ENCODE results near the gene IGHMBP2. TPM values are rescaled to one million over a fixed set of nuclear protein-coding genes. Genes with fewer than 3 reads are reported as not detected.

Gene IGHMBP2
- total RNA-seq, 1 donor from 2014 or later, result 18.1 TPM

DNA sequence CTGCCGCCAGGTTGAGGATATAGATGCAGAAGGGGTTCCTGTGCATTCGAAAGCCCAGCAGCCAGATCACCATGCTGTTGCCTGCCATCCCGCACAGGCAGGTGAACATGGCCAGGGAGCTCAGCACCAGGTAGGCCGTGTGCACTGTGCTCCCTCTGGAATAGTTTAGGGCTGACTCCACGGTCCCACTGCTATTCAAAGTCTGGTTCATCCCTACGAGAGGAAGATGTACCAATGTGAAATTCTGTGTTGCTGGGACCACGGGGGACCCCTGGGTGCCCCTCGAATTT, 77.0 kb downstream of the IGHMBP2 start, which contains the start of gene MRGPRD:
Gene MRGPRD (minus strand): TSS at position 211 of the 290 bp plus-strand sequence. CDS start 0 bp downstream, at position 211.
- H3K27ac Mint-ChIP-seq (ENCODE audit: unreplicated experiment), result no peak within 1 kb of the TSS
- H3K27me3 Mint-ChIP-seq (ENCODE audit: low read depth), result peaks cover 36% of the 10 kb centered on the region
- TF ChIP-seq, protein P1, sequence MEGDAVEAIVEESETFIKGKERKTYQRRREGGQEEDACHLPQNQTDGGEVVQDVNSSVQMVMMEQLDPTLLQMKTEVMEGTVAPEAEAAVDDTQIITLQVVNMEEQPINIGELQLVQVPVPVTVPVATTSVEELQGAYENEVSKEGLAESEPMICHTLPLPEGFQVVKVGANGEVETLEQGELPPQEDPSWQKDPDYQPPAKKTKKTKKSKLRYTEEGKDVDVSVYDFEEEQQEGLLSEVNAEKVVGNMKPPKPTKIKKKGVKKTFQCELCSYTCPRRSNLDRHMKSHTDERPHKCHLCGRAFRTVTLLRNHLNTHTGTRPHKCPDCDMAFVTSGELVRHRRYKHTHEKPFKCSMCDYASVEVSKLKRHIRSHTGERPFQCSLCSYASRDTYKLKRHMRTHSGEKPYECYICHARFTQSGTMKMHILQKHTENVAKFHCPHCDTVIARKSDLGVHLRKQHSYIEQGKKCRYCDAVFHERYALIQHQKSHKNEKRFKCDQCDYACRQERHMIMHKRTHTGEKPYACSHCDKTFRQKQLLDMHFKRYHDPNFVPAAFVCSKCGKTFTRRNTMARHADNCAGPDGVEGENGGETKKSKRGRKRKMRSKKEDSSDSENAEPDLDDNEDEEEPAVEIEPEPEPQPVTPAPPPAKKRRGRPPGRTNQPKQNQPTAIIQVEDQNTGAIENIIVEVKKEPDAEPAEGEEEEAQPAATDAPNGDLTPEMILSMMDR (IDR thresholded peaks at IDR 0.05), result no peak

DNA sequence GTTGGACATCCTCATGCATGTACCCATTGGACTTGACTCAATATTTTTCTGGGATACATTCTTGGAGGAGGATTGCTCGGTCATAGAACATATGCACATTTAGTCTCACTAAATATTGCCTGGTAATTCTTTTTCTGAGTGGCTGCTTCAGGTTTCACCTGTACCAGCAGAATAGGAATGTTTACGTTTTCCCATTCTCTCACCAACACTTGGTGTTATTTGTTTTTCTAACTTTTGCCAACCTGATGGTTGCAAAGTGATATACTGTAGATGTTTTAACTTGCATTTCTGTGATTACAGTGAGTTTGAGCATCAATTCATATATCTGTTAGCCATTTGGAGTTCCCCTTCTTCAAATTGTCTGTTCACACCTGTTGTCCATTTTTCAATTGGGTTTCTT, 78.4 kb downstream of the IGHMBP2 start:
- no peak overlapping the region for H3K4me3 Mint-ChIP-seq (ENCODE audit: unreplicated experiment)
- peaks cover 3% of the 10 kb centered on the region for H3K4me1 Mint-ChIP-seq (ENCODE audit: low read depth)
- H3K36me3 Mint-ChIP-seq (ENCODE audit: low read depth), result peaks cover 13% of the 10 kb centered on the region
- peaks cover 41% of the 10 kb centered on the region for H3K27me3 Mint-ChIP-seq (ENCODE audit: low read depth)
- DNase-seq (ENCODE audit: low spot score), result no peak
- H3K27ac Mint-ChIP-seq (ENCODE audit: unreplicated experiment), result no peak overlapping the region
- peaks cover 23% of the 10 kb centered on the region for H3K9me3 Mint-ChIP-seq (ENCODE audit: low read depth)
- TF ChIP-seq, protein P1 (IDR thresholded peaks at IDR 0.05), result no peak

More for the DNA sequence above, 77.0 kb downstream of the IGHMBP2 start, which contains the start of gene MRGPRD:
- H3K36me3 Mint-ChIP-seq (ENCODE audit: low read depth), result peaks cover 4% of the 10 kb centered on the region
- no peak within 1 kb of the TSS for H3K4me3 Mint-ChIP-seq (ENCODE audit: unreplicated experiment)
- DNase-seq (ENCODE audit: low spot score), result no peak
- peaks cover 14% of the 10 kb centered on the region for H3K9me3 Mint-ChIP-seq (ENCODE audit: low read depth)
- H3K4me1 Mint-ChIP-seq (ENCODE audit: low read depth), result no peaks in the 10 kb centered on the region

DNA sequence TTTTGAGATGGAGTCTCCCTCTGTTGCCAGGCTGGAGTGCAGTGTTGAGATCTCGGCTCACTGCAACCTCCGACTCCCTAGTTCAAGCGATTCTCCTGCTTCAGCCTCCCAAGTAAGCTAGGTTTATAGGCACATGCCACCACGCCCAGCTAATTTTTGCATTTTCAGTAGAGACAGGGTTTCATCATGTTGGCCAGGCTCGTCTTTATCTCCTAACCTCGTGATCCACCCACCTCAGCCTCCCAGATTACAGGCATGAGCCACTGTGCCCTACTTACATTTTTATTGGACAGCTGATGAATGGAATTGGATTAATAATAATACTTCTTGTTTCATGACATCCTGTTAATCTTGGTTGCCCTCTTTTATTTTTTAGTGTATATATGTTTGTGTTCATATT, 80.1 kb downstream of the IGHMBP2 start:
- TF ChIP-seq, protein P1 (IDR thresholded peaks at IDR 0.05), result no peak
- Mint-ChIP-seq H3K9me3 (ENCODE audit: low read depth) (peaks cover 28% of the 10 kb centered on the region), H3K4me1 (ENCODE audit: low read depth) (peaks cover 7% of the 10 kb centered on the region), H3K27me3 (ENCODE audit: low read depth) (peaks cover 40% of the 10 kb centered on the region), H3K27ac (ENCODE audit: unreplicated experiment) (no peak overlapping the region), H3K36me3 (ENCODE audit: low read depth) (peaks cover 14% of the 10 kb centered on the region), H3K4me3 (ENCODE audit: unreplicated experiment) (no peak overlapping the region)
- DNase-seq (ENCODE audit: low spot score), result peak; percentile 4

DNA sequence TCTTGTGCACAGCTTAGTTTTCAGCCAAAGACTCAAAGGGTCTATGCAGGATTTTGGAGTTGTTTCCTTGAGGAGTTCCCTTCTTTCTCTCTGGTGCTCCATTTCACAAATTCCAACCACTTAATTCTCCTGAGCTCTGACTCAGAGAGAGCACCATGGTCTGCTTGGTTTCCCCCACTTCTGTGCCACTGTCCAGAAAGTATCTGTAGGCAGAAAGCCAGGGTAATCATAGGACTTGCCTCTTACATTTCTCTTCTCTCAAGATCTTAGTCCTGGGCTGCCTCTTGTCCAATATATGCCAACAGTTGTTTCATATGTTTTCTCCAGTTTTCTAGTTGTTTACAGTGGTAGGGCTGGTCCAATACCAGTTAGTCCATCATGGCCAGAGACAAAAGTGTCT, 83.5 kb downstream of the IGHMBP2 start:
- Mint-ChIP-seq H3K4me1 (ENCODE audit: low read depth) (peaks cover 7% of the 10 kb centered on the region), H3K27ac (ENCODE audit: unreplicated experiment) (no peak overlapping the region), H3K36me3 (ENCODE audit: low read depth) (peaks cover 14% of the 10 kb centered on the region), H3K4me3 (ENCODE audit: unreplicated experiment) (no peak overlapping the region), H3K27me3 (ENCODE audit: low read depth) (peaks cover 48% of the 10 kb centered on the region), H3K9me3 (ENCODE audit: low read depth) (peaks cover 22% of the 10 kb centered on the region)
- TF ChIP-seq, protein P1 (IDR thresholded peaks at IDR 0.05), result no peak
- no peak for DNase-seq (ENCODE audit: low spot score)

DNA sequence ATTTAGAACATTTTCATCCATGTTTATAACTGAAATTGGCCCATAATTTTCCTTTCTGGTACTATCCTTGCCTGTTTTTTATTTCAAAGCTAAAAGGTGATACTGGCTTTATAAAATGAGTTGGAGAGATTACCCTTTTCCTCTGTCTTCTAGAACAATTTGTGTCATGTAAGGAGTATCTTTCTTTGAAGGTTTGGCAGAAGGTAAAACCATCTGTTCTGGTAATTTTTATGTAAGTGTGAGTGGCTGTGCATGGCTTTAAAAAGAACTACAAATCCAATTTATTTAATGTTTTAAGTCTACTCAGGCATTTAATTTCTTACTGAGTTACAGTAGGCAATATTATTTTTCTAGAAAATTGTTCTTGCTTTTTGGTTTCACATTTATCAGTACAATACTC, 84.8 kb downstream of the IGHMBP2 start:
- peaks cover 7% of the 10 kb centered on the region for H3K4me1 Mint-ChIP-seq (ENCODE audit: low read depth)
- DNase-seq (ENCODE audit: low spot score), result no peak
- peaks cover 10% of the 10 kb centered on the region for H3K36me3 Mint-ChIP-seq (ENCODE audit: low read depth)
- peaks cover 53% of the 10 kb centered on the region for H3K27me3 Mint-ChIP-seq (ENCODE audit: low read depth)
- H3K9me3 Mint-ChIP-seq (ENCODE audit: low read depth), result peaks cover 14% of the 10 kb centered on the region
- TF ChIP-seq, protein P1 (IDR thresholded peaks at IDR 0.05), result no peak
- H3K4me3 Mint-ChIP-seq (ENCODE audit: unreplicated experiment), result no peak overlapping the region
- no peak overlapping the region for H3K27ac Mint-ChIP-seq (ENCODE audit: unreplicated experiment)

Other genes with a start within 250 kb of the IGHMBP2 start
- gene GAL, start 219.3 kb upstream of the IGHMBP2 start, total RNA-seq, result 0.74 to 1.9 TPM (median 0.90 TPM) in 3 replicates
- 0.33 to 0.37 TPM in 2 of 3 replicates, not detected in the other for gene TESMIN, start 152.4 kb upstream of the IGHMBP2 start, total RNA-seq
- gene CPT1A, start 62.0 kb upstream of the IGHMBP2 start, total RNA-seq, result 58.0 to 83.0 TPM (median 58.8 TPM) in 3 replicates
- 31.5 to 41.4 TPM (median 36.9 TPM) in 3 replicates for gene MRPL21, start 59 bp upstream of the IGHMBP2 start, total RNA-seq
- not detected in 3 replicates for gene MRGPRD, start 77.1 kb downstream of the IGHMBP2 start, total RNA-seq
- gene MRGPRF, start 109.4 kb downstream of the IGHMBP2 start, total RNA-seq, result 1.6 to 8.8 TPM (median 8.2 TPM) in 3 replicates
- 12.3 to 18.1 TPM (median 12.6 TPM) in 3 replicates for gene TPCN2, start 145.0 kb downstream of the IGHMBP2 start, total RNA-seq